ENCODE results near the gene NEK1. TPM values are rescaled to one million over a fixed set of nuclear protein-coding genes. Genes with fewer than 3 reads are reported as not detected.
"Not testable (repeated sequence)": the region's sequence is repeated elsewhere in the genome, so short reads cannot be mapped to it uniquely, and the experiment has no call there.

The NEK1 gene
- total RNA-seq, 3 donors from 2014 or later = 8.2 to 16.6 (median 10.8) TPM

DNA sequence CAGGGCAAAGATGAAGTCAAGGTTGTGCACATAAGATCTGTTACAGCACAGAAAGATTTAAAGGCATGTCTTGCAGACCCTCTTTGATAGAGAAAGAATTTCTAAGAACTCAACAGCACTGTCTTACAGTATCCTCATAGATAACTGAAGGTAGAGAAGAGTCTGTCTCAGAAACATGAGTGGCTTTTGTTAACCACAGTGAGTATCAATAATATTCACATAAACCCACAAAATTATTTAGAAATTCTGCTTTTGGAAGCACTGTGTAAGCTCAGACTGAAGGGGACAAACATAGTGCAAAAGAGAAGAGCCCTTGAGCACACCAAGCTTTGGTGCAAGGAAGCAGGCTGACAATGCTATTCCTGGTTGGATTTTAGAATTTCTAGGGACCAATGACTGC lies 175.6 kb downstream of the NEK1 start:
- no peaks in the 10 kb centered on the region for H3K36me3 ChIP-seq (ENCODE audit: low read depth)
- DNase-seq = no peak
- no peaks in the 10 kb centered on the region for H3K9me3 ChIP-seq
- H3K4me1 ChIP-seq (ENCODE audit: low read depth) = peaks cover 5% of the 10 kb centered on the region
- intact Hi-C loops (cut with DNase I, micrococcal nuclease) = no loop called here
- TF ChIP-seq, protein P1, sequence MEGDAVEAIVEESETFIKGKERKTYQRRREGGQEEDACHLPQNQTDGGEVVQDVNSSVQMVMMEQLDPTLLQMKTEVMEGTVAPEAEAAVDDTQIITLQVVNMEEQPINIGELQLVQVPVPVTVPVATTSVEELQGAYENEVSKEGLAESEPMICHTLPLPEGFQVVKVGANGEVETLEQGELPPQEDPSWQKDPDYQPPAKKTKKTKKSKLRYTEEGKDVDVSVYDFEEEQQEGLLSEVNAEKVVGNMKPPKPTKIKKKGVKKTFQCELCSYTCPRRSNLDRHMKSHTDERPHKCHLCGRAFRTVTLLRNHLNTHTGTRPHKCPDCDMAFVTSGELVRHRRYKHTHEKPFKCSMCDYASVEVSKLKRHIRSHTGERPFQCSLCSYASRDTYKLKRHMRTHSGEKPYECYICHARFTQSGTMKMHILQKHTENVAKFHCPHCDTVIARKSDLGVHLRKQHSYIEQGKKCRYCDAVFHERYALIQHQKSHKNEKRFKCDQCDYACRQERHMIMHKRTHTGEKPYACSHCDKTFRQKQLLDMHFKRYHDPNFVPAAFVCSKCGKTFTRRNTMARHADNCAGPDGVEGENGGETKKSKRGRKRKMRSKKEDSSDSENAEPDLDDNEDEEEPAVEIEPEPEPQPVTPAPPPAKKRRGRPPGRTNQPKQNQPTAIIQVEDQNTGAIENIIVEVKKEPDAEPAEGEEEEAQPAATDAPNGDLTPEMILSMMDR (IDR thresholded peaks at IDR 0.05) = no peak
- ATAC-seq = no peak
- no peak overlapping the region for H3K4me3 ChIP-seq

DNA sequence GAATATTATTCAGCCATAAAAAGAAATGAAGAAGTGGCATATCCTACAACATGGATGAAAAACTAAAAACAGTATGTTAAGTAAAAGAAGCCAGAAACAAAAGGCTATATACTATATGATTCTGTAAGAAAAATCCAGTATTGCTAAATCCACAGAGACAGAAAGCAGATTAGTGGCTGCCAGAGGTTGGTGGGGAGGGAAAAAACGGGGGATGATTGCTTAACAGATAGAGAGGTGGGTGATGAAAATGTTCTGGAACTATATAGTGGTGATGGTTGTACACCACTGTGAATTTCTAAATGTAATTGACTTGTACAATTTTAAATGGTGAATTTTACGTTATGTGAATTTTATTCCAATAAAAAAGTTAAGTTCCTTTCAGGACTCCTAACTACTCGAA lies 184.0 kb downstream of the NEK1 start:
- ATAC-seq (no peak), DNase-seq (no peak)
- no peaks in the 10 kb centered on the region for H3K9me3 ChIP-seq
- intact Hi-C loops (cut with DNase I, micrococcal nuclease) = no loop called here
- H3K4me1 ChIP-seq (ENCODE audit: low read depth) = no peaks in the 10 kb centered on the region
- H3K36me3 ChIP-seq (ENCODE audit: low read depth) = no peaks in the 10 kb centered on the region
- no peak overlapping the region for H3K4me3 ChIP-seq
- TF ChIP-seq, protein P1 (IDR thresholded peaks at IDR 0.05) = no peak

DNA sequence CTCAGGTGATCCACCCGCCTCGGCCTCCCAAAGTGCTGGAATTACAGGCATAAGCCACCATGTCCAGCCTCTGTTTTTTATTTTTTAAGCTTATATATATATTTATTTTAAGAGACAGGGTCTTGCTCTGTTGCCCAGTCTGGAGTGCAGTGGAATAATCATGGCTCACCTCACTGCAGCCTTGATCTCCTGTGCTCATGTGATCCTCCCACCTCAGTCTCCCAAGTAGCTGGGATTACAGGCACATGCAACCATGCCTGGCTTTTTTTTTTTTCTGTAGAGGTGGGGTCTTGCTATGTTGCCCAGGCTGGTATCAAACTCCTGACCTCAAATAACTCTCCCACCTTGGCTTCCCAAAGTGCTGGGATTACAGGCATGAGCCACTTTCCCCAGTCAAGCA lies 184.7 kb downstream of the NEK1 start:
- H3K4me3 ChIP-seq; ATAC-seq; H3K36me3 ChIP-seq (ENCODE audit: low read depth); DNase-seq; H3K4me1 ChIP-seq (ENCODE audit: low read depth); intact Hi-C loops (cut with DNase I, micrococcal nuclease); H3K9me3 ChIP-seq: not testable (repeated sequence)

DNA sequence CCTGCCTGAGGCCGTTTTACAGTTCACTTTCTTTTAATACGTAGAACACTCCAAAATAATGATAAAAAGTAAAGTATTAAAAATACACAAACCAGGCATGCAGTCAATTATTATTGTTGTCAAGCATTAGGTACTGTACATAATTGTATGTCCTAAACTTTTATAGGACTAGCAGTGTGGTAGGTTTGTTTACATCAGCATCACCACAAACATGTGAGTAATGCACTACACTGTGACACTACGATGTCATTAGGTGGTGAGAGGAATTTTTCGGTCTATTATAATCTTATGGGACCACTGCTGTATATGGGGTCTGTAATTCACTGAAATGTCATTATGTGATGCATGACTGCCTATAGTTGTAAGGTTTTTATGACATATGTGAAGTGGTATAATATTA lies 192.1 kb downstream of the NEK1 start:
- TF ChIP-seq, protein P1 (IDR thresholded peaks at IDR 0.05) = no peak
- Histone ChIP-seq H3K36me3 (ENCODE audit: low read depth) (no peaks in the 10 kb centered on the region), H3K4me1 (ENCODE audit: low read depth) (peaks cover 4% of the 10 kb centered on the region), H3K4me3 (no peak overlapping the region), H3K9me3 (no peaks in the 10 kb centered on the region)
- DNase-seq = no peak
- intact Hi-C loops (cut with DNase I, micrococcal nuclease) = no loop called here
- ATAC-seq = no peak

DNA sequence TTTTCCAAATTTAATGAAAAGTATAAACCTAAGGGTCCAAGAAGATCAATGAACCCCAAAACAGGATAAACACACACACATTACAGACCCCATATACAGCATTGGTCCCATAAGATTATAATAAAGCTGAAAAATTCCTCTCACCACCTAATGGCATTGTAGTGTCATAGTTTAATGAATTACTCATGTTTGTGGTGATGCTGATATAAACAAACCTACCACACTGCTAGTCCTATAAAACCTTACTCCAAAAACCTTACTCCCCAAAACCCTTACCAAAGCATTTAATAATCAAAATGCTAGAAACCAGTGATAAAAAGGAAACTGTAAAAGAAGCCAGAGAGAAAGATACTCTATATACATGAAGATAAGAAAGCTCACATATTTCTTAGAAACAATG lies 193.5 kb downstream of the NEK1 start:
- DNase-seq (no peak), ATAC-seq (no peak)
- Histone ChIP-seq H3K9me3 (no peaks in the 10 kb centered on the region), H3K4me1 (ENCODE audit: low read depth) (peaks cover 6% of the 10 kb centered on the region), H3K4me3 (no peak overlapping the region), H3K36me3 (ENCODE audit: low read depth) (no peaks in the 10 kb centered on the region)
- intact Hi-C loops (cut with DNase I, micrococcal nuclease) = no loop called here
- TF ChIP-seq, protein P1 (IDR thresholded peaks at IDR 0.05) = no peak

DNA sequence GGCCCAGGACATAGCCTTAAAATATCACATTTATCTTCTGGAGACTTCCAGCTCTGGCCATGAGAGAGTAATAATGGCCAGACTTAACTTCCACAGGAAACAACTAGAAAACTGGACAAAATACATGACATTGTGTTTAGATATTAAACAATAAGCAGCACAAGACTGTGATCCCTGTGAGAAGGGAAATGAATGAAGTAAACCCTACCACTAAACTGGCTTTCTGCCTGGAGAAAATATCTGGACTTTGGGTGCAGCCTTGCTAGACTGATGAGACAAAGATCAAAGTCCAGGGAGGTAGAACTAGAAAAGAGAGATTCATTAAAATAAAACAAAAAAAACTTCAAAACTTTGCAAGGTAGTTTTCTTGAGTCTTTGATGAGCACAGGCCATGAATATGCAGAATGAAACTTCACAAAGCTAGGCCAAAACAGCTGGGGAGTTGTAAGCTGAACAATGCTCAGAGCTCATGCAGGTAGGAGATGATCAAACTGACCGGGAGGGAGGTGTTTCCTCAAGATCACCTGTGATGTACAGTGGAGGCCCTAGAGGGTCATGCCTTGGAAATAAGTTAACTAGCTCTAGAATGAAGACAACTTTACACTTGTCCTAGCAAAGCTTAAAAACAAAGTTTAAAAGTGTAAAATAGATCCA lies 194.6 kb downstream of the NEK1 start:
- no peaks in the 10 kb centered on the region for H3K36me3 ChIP-seq (ENCODE audit: low read depth)
- TF ChIP-seq, protein P1 (IDR thresholded peaks at IDR 0.05) = no peak
- no peak overlapping the region for H3K4me3 ChIP-seq
- peaks cover 6% of the 10 kb centered on the region for H3K4me1 ChIP-seq (ENCODE audit: low read depth)
- ATAC-seq (no peak), DNase-seq (no peak)
- intact Hi-C loops (cut with DNase I, micrococcal nuclease) = no loop called here
- no peaks in the 10 kb centered on the region for H3K9me3 ChIP-seq
